SK-N-SH (cell line): Measurements from ENCODE around the gene NUMA1.

Experiments used
- FOSL2 ChIP-seq: IDR thresholded peaks from 2 replicates; pipeline ENCODE4 v1.4.0; 2012; ENCODE audit warnings: low read depth, mild to moderate bottlenecking, moderate library complexity, borderline replicate concordance
- FOXJ3 ChIP-seq: sonication (generic); formaldehyde crosslinking; IDR thresholded peaks from 2 replicates; pipeline ENCODE4 v1.5.1; 2020; ENCODE audit warnings: mild to moderate bottlenecking, missing genetic modification reagents
- FOXM1 ChIP-seq: IDR thresholded peaks from 2 replicates; pipeline ENCODE4 v1.4.0; 2012; ENCODE audit warnings: low read depth, mild to moderate bottlenecking
- GABPA ChIP-seq: IDR thresholded peaks from 2 replicates; pipeline ENCODE4 v1.4.0; 2012; ENCODE audit warnings: low read depth, mild to moderate bottlenecking
- GATA2 ChIP-seq: sonication (generic); formaldehyde crosslinking; IDR thresholded peaks from 2 replicates; pipeline ENCODE4 v1.5.0; 2020; ENCODE audit warnings: mild to moderate bottlenecking, missing genetic modification reagents
- NFIC ChIP-seq: IDR thresholded peaks from 2 replicates; pipeline ENCODE4 v1.4.0; 2012; ENCODE audit warnings: borderline replicate concordance
- POLR2AphosphoS5 ChIP-seq: IDR thresholded peaks from 2 replicates; pipeline ENCODE4 v1.6.1; 2012; ENCODE audit warnings: low read depth, low read length
- RAD21 ChIP-seq: IDR thresholded peaks from 2 replicates; pipeline ENCODE4 v1.6.1; 2012; ENCODE audit warnings: mild to moderate bottlenecking, low read length
- RCOR1 ChIP-seq: fragments of 150-350 bp; IDR thresholded peaks from 2 replicates; pipeline ENCODE4 v1.6.1; 2017; ENCODE audit warnings: antibody characterized with exemption, low read length
- SIN3A ChIP-seq: IDR thresholded peaks from 2 replicates; pipeline ENCODE4 v1.6.1; 2012; ENCODE audit warnings: low read depth, mild to moderate bottlenecking, low read length, moderate library complexity, borderline replicate concordance
- TF ChIP-seq, protein P1 (sequence below): IDR thresholded peaks from 2 replicates; pipeline ENCODE4 v1.4.0; 2012; ENCODE audit warnings: low read depth, borderline replicate concordance
- TF ChIP-seq, protein P2 (sequence below): IDR thresholded peaks from 2 replicates; pipeline ENCODE4 v1.4.0; 2012; ENCODE audit warnings: low read depth
- TF ChIP-seq, protein P3 (sequence below): fragments of 200-600 bp; sonication (generic); IDR thresholded peaks from 2 replicates; pipeline ENCODE4 v1.6.1; 2017; ENCODE audit warnings: antibody characterized with exemption, mild to moderate bottlenecking, moderate library complexity

DNA sequence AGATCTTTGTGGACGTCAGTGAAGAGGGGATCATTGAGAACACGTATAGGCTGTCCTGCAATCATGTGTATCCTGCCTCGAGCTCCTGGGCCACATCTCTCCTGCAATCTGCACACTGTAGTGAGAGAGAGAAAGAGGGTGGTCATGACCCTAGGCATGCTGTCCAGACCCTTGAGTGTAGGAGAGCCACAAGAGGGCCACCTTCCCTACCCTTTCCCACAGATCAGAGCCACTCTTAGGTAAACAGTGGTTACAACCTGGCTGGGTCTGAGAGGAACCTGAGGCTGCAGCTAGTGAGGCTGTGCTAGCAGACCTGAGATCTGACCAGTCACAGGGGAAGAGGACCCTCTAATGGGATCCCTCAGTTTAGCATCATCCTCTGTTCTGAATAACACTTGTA is 85.6 kb downstream of the NUMA1 start:
- TF ChIP-seq FOXJ3 (CRISPR knock-in tag) (no peak), FOSL2 (no peak), FOXM1 (no peak), GABPA (no peak), RCOR1 (no peak), POLR2AphosphoS5 (no peak), SIN3A (no peak), GATA2 (CRISPR knock-in tag) (no peak), RAD21 (no peak), NFIC (no peak)
- TF ChIP-seq, protein P1, sequence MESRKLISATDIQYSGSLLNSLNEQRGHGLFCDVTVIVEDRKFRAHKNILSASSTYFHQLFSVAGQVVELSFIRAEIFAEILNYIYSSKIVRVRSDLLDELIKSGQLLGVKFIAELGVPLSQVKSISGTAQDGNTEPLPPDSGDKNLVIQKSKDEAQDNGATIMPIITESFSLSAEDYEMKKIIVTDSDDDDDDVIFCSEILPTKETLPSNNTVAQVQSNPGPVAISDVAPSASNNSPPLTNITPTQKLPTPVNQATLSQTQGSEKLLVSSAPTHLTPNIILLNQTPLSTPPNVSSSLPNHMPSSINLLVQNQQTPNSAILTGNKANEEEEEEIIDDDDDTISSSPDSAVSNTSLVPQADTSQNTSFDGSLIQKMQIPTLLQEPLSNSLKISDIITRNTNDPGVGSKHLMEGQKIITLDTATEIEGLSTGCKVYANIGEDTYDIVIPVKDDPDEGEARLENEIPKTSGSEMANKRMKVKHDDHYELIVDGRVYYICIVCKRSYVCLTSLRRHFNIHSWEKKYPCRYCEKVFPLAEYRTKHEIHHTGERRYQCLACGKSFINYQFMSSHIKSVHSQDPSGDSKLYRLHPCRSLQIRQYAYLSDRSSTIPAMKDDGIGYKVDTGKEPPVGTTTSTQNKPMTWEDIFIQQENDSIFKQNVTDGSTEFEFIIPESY, result no peak
- TF ChIP-seq, protein P2, sequence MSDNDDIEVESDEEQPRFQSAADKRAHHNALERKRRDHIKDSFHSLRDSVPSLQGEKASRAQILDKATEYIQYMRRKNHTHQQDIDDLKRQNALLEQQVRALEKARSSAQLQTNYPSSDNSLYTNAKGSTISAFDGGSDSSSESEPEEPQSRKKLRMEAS, result no peak
- TF ChIP-seq, protein P3, sequence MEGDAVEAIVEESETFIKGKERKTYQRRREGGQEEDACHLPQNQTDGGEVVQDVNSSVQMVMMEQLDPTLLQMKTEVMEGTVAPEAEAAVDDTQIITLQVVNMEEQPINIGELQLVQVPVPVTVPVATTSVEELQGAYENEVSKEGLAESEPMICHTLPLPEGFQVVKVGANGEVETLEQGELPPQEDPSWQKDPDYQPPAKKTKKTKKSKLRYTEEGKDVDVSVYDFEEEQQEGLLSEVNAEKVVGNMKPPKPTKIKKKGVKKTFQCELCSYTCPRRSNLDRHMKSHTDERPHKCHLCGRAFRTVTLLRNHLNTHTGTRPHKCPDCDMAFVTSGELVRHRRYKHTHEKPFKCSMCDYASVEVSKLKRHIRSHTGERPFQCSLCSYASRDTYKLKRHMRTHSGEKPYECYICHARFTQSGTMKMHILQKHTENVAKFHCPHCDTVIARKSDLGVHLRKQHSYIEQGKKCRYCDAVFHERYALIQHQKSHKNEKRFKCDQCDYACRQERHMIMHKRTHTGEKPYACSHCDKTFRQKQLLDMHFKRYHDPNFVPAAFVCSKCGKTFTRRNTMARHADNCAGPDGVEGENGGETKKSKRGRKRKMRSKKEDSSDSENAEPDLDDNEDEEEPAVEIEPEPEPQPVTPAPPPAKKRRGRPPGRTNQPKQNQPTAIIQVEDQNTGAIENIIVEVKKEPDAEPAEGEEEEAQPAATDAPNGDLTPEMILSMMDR, result no peak
